RWPE2 (cell line): ENCODE results near the gene TMEM238L.

ENCODE experiments used
- ATAC-seq: fragments of 200-7000 bp; cut with Tn5 transposase; 3 replicates; pipeline ENCODE4 v1.9.1; 2021; ENCODE audit warnings: low read depth
- DNase-seq: peaks from one replicate; pipeline ENCODE4 v3.0.0-alpha.2; 2020; ENCODE audit warnings: low spot score
- H3K27ac ChIP-seq: fragments of 450-650 bp; 2 replicates; pipeline ENCODE4 v1.5.1; 2017; ENCODE audit warnings: mild to moderate bottlenecking; ENCODE audit not compliant: poor library complexity, severe bottlenecking
- H3K27me3 ChIP-seq: fragments of 250-450 bp; sonication (Bioruptor Pico); 2 replicates; pipeline ENCODE4 v1.5.1; 2021; ENCODE audit warnings: mild to moderate bottlenecking, moderate library complexity; ENCODE audit not compliant: insufficient read depth, poor library complexity, severe bottlenecking
- H3K36me3 ChIP-seq: fragments of 250-450 bp; sonication (Bioruptor Pico); 2 replicates; pipeline ENCODE4 v1.5.1; 2020; ENCODE audit warnings: low read depth, mild to moderate bottlenecking, moderate library complexity
- H3K4me1 ChIP-seq: fragments of 250-450 bp; sonication (Bioruptor Pico); 2 replicates; pipeline ENCODE4 v1.5.1; 2021; ENCODE audit warnings: mild to moderate bottlenecking, moderate library complexity; ENCODE audit not compliant: insufficient read depth, poor library complexity, severe bottlenecking
- H3K4me3 ChIP-seq: fragments of 250-450 bp; sonication (Bioruptor Pico); 2 replicates; pipeline ENCODE4 v1.5.1; 2021; ENCODE audit warnings: mild to moderate bottlenecking, moderate library complexity; ENCODE audit not compliant: severe bottlenecking
- H3K9me3 ChIP-seq: fragments of 250-450 bp; sonication (Bioruptor Pico); 2 replicates; pipeline ENCODE4 v1.5.1; 2021; ENCODE audit warnings: mild to moderate bottlenecking, moderate library complexity; ENCODE audit not compliant: severe bottlenecking
- TF ChIP-seq, protein P1 (sequence below): fragments of 450-650 bp; IDR thresholded peaks from one replicate; pipeline ENCODE4 v1.5.1; 2017; ENCODE audit warnings: mild to moderate bottlenecking, moderate library complexity; ENCODE audit not compliant: poor library complexity, severe bottlenecking

The TMEM238L gene

DNA sequence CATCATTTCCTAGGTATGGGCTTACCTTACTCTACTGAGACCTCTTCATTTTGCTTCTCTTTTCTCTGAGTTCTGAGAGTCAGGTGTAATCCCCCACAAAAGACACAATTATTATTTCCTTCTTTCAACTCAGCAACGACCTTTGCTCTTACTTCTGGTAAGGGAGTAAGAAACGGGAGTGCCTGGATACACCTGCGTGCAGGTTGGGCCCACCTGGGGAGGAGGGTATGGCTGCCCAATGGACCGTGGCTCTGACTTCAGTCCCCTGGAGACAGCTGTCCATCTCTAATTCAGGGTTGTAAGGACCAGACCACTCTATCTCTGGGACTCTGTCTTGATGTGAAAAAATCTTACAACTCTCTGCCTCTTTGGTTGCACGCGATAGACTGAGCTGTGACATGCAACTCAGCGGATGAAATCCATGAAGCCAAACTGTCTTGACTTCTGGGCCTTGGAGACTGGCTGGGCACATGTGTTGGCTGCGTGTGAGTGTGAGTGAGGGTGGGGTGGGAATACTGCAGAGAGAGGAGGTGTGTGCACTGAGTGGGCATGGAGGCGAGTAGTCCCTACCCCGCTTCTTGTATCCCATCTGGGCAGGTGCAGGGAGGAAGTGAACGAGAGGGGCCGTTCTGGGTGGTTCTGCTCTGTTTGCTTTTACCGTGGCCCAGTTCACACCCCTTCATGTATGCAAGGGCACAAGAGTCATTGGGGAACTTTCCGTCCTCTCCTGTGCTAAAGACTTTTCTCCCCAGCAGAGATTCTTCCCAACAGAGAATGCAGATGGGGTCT lies 1.2 kb downstream of the TMEM238L start:
- H3K4me3 ChIP-seq = no peak overlapping the region
- H3K27ac ChIP-seq = no peak overlapping the region
- H3K4me1 ChIP-seq = no peaks in the 10 kb centered on the region
- DNase-seq (no peak), ATAC-seq (no peak)
- TF ChIP-seq, protein P1, sequence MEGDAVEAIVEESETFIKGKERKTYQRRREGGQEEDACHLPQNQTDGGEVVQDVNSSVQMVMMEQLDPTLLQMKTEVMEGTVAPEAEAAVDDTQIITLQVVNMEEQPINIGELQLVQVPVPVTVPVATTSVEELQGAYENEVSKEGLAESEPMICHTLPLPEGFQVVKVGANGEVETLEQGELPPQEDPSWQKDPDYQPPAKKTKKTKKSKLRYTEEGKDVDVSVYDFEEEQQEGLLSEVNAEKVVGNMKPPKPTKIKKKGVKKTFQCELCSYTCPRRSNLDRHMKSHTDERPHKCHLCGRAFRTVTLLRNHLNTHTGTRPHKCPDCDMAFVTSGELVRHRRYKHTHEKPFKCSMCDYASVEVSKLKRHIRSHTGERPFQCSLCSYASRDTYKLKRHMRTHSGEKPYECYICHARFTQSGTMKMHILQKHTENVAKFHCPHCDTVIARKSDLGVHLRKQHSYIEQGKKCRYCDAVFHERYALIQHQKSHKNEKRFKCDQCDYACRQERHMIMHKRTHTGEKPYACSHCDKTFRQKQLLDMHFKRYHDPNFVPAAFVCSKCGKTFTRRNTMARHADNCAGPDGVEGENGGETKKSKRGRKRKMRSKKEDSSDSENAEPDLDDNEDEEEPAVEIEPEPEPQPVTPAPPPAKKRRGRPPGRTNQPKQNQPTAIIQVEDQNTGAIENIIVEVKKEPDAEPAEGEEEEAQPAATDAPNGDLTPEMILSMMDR = no peak
- no peaks in the 10 kb centered on the region for H3K27me3 ChIP-seq
- H3K36me3 ChIP-seq = no peaks in the 10 kb centered on the region
- H3K9me3 ChIP-seq = no peaks in the 10 kb centered on the region

DNA sequence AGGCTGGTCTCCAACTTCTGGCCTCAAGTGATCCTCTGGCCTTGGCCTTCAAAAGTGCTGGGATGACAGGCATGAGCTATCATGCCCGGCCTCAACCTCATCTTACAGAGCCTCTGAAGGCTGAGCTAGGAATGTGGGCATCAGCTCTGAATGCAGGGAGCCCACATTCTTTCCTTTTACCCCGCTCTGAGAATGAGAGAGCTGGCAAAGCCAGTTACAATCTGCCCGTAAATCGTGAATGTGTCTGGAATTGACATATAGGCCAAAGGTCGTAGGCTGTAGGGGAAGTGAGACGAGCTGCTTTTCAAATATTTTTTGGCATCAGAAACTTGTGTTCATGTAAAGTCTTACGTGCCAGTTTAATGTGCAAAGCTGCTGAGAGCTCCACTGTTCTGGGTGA lies 4.5 kb downstream of the TMEM238L start:
- H3K9me3 ChIP-seq = no peaks in the 10 kb centered on the region
- DNase-seq = no peak
- H3K27me3 ChIP-seq = no peaks in the 10 kb centered on the region
- no peak for ATAC-seq
- no peaks in the 10 kb centered on the region for H3K4me1 ChIP-seq
- H3K27ac ChIP-seq = peak overlapping the region; percentile 15
- no peak overlapping the region for H3K4me3 ChIP-seq
- TF ChIP-seq, protein P1 = no peak
- H3K36me3 ChIP-seq = no peaks in the 10 kb centered on the region

DNA sequence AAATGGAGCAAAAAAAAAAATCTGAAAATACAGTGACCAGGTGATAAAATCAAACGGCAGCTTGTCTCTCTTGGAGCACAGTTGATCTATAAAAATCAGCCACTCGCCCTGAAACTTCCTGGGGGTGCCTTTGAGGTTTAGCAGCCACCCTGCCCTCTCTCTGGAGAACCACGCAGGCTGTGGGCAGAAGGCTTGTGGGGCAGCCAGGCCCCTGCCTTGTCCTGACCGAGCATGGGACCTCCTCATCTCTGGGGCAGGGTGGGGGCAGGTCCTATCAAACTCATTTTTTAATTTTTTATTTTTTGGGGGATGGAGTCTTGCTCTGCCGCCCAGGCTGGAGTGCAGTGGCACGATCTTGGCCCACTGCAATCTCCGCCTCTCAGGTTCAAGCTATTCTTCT lies 5.0 kb downstream of the TMEM238L start:
- Histone ChIP-seq H3K4me3 (no peak overlapping the region), H3K27me3 (no peaks in the 10 kb centered on the region), H3K4me1 (no peaks in the 10 kb centered on the region), H3K36me3 (no peaks in the 10 kb centered on the region), H3K27ac (no peak overlapping the region), H3K9me3 (no peaks in the 10 kb centered on the region)
- DNase-seq (no peak), ATAC-seq (no peak)
- TF ChIP-seq, protein P1 = no peak

DNA sequence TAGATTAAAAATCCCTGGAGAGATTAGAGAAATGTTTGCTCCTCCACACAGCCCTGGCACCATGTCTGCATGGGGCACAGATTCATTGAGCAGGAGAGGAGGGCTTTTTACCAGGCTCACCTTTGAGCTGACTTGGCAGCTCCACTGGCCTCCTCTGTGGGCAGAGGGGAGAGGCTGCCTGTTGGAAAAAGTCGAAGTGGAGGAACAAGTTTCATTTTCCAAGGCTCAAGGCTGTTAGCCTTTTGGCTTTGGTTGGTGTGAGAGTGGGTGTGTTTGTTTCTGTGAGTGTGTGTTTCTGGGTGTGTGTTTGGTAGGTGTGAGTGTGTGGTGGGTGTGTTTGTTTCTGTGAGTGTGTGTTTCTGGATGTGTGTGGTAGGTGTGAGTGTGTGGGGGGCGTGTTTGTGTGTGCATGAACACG lies 5.6 kb downstream of the TMEM238L start:
- TF ChIP-seq, protein P1 = no peak
- no peak overlapping the region for H3K4me3 ChIP-seq
- H3K36me3 ChIP-seq = no peaks in the 10 kb centered on the region
- ATAC-seq (no peak), DNase-seq (no peak)
- no peaks in the 10 kb centered on the region for H3K4me1 ChIP-seq
- no peaks in the 10 kb centered on the region for H3K27me3 ChIP-seq
- no peak overlapping the region for H3K27ac ChIP-seq
- no peaks in the 10 kb centered on the region for H3K9me3 ChIP-seq
